ENCODE measurements around the gene CCDC150.

CCDC150 gene

DNA sequence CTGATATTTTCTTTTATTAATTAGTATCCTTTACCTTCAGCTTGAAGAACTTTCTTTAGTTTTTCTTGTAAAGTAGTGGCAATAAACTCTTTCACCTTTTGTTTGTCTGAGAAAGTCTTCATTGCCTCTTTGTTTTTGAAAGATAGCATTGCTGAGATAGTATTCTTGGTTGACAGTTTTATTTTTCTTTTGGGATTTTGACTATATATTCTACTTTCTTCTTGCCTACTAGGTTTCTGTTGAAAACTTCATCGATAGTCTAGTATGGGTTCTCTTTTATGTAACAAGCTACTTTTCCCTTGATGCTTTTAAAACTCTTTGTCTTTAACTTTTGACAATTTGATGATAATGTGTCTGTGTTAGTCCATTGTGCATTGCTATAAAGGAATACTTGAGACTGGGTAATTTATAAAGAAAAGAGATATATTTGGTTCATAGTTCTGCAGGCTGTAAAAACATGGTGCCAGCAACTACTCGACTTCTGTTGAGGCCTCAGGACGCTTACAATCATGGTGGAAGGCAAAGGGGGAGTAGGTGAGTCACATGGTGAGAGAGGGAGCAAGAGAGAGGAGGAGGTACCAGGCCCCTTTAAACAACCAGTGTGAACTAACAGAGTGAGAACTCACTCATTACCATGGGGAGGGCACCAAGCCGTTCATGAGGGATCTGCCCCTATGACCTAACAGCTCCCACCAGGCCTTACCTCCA lies 12.0 kb downstream of the CCDC150 start:
- no peak for TF ChIP-seq SIN3A (IDR thresholded peaks at IDR 0.05; ENCODE audit: borderline replicate concordance, insufficient read depth, low read length)
- no peak for TF ChIP-seq TAF1 (IDR thresholded peaks at IDR 0.05; ENCODE audit: borderline replicate concordance, insufficient read depth, low read length)
- no peak for TF ChIP-seq FOXP2 (optimal IDR thresholded peaks at IDR 0.05; ENCODE audit: borderline replicate concordance, extremely low read depth, extremely low read length, insufficient read depth)
- no peak for TF ChIP-seq POLR2AphosphoS5 (IDR thresholded peaks at IDR 0.05; ENCODE audit: low read depth, low read length)
- no peak for TF ChIP-seq REST (IDR thresholded peaks at IDR 0.05; ENCODE audit: insufficient read depth in 1 of 2, low read depth in 2 of 2, low read length in 2 of 2)

- TF ChIP-seq TAF1 (IDR thresholded peaks at IDR 0.05; ENCODE audit: borderline replicate concordance, insufficient read depth, low read length), result no peak
- TF ChIP-seq POLR2AphosphoS5 (IDR thresholded peaks at IDR 0.05; ENCODE audit: low read depth, low read length), result no peak
- no peak for TF ChIP-seq SIN3A (IDR thresholded peaks at IDR 0.05; ENCODE audit: borderline replicate concordance, insufficient read depth, low read length)
- no peak for TF ChIP-seq REST (IDR thresholded peaks at IDR 0.05; ENCODE audit: insufficient read depth in 1 of 2, low read depth in 2 of 2, low read length in 2 of 2)
- no peak for TF ChIP-seq FOXP2 (optimal IDR thresholded peaks at IDR 0.05; ENCODE audit: borderline replicate concordance, extremely low read depth, extremely low read length, insufficient read depth)
These were observed 13.4 kb downstream of the CCDC150 start for GRCh38 chr2:196652869-196653268.

DNA sequence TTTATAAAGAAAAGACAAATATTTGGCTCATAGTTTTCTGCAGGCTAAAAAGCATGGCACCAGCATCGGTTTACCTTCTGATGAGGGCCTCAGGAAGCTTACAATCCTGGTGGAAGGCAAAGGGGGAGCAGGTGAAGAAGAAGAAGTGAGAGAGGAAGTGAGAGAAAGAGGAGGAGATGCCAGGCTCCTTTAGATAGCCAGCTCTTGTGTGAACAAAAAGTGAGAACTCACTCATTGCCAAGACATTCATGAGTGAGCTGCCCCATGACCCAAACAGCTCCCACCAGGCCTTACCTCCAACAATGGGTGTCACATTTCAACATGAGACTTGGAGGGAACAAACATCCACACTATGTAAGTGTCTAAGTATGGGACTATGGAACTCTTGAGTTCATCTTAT lies 14.3 kb downstream of the CCDC150 start:
- TF ChIP-seq POLR2AphosphoS5 (IDR thresholded peaks at IDR 0.05; ENCODE audit: low read depth, low read length) (no peak), TAF1 (IDR thresholded peaks at IDR 0.05; ENCODE audit: borderline replicate concordance, insufficient read depth, low read length) (no peak), FOXP2 (optimal IDR thresholded peaks at IDR 0.05; ENCODE audit: borderline replicate concordance, extremely low read depth, extremely low read length, insufficient read depth) (no peak), REST (IDR thresholded peaks at IDR 0.05; ENCODE audit: insufficient read depth in 1 of 2, low read depth in 2 of 2, low read length in 2 of 2) (no peak), SIN3A (IDR thresholded peaks at IDR 0.05; ENCODE audit: borderline replicate concordance, insufficient read depth, low read length) (no peak)

GRCh38 chr2:196655761-196656160 lies 16.2 kb downstream of the CCDC150 start:
- TF ChIP-seq POLR2AphosphoS5 (IDR thresholded peaks at IDR 0.05; ENCODE audit: low read depth, low read length) (no peak), SIN3A (IDR thresholded peaks at IDR 0.05; ENCODE audit: borderline replicate concordance, insufficient read depth, low read length) (no peak), REST (IDR thresholded peaks at IDR 0.05; ENCODE audit: insufficient read depth in 1 of 2, low read depth in 2 of 2, low read length in 2 of 2) (no peak), FOXP2 (optimal IDR thresholded peaks at IDR 0.05; ENCODE audit: borderline replicate concordance, extremely low read depth, extremely low read length, insufficient read depth) (no peak), TAF1 (IDR thresholded peaks at IDR 0.05; ENCODE audit: borderline replicate concordance, insufficient read depth, low read length) (no peak)

Measured in PFSK-1 (cell line).